ENCODE measurements around the gene NASP.

Gene NASP, protein sequence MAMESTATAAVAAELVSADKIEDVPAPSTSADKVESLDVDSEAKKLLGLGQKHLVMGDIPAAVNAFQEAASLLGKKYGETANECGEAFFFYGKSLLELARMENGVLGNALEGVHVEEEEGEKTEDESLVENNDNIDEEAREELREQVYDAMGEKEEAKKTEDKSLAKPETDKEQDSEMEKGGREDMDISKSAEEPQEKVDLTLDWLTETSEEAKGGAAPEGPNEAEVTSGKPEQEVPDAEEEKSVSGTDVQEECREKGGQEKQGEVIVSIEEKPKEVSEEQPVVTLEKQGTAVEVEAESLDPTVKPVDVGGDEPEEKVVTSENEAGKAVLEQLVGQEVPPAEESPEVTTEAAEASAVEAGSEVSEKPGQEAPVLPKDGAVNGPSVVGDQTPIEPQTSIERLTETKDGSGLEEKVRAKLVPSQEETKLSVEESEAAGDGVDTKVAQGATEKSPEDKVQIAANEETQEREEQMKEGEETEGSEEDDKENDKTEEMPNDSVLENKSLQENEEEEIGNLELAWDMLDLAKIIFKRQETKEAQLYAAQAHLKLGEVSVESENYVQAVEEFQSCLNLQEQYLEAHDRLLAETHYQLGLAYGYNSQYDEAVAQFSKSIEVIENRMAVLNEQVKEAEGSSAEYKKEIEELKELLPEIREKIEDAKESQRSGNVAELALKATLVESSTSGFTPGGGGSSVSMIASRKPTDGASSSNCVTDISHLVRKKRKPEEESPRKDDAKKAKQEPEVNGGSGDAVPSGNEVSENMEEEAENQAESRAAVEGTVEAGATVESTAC

DNA sequence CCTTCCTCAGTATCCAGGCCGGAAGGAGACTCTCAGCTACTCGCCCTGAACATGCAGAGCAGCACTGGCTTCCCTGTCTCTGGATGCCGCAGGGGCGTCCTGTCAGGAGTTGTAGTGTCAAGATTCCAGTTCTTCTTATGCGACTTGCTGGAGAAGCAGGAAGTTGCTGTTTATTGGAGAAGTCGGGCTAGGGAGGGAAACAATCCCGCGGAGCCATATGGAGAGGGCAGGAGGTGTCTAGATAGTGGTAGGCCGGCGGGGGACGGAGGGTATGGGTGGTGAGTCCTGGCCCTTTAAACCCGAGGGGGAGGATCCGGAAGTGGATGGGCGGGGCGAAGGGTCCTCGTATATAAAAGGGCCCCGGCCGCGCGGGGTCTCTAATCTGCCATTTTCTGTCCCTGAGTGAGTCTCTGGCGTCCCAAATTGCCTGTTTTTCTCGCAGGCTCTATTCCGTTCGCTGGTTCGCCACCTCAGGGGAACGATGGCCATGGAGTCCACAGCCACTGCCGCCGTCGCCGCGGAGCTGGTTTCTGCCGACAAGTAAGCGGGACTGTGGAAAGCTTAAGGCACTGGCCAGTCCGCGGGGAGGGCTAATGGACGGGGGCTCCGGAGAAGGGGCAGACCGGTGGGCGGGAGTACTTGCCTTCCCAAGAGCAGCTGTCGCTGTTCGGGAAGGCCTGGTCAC lies at the start of gene NASP:
Gene NASP, plus strand, starts transcription at position 376 of the 685 bp plus-strand sequence. Its CDS starts 106 bp downstream, at position 482.
- DNase-seq (ENCODE audit: low read depth) = peak; percentile 85

DNA sequence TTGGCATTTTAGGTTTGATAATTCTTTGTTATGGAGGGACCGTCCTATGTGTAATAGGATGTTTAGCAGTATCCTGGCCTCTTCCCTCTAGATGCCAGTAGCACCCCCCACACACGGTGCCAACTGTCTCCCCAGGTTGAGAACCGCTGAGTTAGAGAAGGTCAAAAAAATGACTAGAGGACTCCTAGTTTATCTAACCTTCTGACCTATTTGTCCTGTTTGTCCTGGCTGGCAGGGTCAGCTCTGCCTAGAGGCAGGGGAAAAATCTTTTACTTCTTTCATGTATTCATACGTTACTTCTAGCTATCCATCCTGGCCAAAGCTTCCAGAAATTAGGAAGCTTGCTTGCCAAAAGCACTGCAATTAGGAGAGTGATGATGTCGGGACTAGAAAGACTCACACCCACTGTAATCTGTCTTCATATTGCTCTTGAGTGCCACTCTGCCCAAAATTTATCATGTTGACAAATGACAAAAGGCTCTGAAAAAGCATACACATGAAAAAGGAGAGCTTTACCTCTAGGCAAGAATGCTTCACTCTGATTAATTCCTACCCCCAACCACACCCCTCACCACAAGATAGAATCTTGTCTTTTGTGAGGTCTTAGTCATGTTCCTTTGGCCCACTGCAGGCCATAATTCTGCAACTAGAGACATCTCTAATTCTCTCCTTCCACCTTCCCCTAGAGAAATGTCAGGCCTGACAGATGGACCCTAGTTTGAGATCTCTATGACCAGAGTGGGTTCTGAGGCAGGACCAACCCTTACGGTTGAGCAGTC lies 47.7 kb upstream of the NASP start:
- DNase-seq (ENCODE audit: low read depth) = no peak

DNA sequence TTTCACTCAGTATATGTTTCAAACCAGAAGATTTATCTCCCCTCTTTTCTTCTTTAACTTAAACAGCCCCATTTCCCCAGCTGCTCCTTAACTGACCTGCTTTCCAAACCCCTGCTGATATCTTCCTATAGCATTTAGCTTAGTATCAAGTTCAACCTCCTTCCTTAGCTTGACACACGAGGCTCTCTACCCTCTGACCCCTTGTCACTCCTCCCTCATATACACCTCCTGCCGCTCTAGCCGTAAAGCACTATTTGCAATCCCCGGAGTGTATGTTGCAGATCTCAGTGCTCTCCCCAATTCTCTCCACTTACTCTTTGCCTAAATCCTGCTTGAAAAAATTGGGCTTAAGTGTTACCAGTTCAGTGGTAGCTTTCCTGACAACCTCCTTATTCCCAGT lies 47.0 kb upstream of the NASP start:
- no peak for DNase-seq (ENCODE audit: low read depth)

DNA sequence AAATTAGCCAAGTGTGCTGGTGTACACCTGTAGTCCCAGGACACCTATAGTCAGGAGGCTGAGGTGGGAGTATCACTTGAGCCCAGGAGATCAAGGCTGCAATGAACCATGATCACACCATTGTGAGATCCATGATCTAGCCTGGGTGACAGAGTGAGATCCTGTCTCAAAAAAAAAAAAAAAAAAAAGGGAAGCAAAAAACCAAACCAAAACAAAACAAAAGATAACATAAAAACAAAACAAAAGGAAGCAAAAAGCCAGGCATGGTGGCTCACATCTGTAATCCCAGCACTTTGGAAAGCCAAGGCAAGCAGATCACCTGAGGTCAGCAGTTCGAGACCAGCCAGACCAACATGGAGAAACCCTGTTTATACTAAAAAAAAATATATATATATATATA lies 42.6 kb upstream of the NASP start:
- DNase-seq (ENCODE audit: low read depth) = no peak

DNA sequence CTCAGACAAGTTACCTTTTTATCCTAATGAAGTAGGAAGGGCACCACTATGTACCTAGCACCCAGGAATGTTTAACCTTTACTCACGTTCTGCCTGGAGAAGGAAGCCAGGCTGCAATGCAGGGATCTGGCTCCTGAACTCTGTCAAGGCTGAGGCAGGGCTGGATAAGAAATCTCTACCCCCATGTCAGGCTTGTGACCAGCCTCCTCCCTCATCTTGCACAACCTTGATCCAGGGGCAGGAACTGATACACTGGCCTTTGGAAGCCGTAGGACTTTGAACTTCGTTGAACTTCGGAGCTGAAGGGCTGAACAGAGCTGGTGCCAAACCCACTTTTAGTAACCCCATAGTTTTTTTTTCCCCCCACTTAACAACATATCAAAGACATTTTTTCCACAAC lies 41.2 kb upstream of the NASP start:
- DNase-seq (ENCODE audit: low read depth) = no peak

DNA sequence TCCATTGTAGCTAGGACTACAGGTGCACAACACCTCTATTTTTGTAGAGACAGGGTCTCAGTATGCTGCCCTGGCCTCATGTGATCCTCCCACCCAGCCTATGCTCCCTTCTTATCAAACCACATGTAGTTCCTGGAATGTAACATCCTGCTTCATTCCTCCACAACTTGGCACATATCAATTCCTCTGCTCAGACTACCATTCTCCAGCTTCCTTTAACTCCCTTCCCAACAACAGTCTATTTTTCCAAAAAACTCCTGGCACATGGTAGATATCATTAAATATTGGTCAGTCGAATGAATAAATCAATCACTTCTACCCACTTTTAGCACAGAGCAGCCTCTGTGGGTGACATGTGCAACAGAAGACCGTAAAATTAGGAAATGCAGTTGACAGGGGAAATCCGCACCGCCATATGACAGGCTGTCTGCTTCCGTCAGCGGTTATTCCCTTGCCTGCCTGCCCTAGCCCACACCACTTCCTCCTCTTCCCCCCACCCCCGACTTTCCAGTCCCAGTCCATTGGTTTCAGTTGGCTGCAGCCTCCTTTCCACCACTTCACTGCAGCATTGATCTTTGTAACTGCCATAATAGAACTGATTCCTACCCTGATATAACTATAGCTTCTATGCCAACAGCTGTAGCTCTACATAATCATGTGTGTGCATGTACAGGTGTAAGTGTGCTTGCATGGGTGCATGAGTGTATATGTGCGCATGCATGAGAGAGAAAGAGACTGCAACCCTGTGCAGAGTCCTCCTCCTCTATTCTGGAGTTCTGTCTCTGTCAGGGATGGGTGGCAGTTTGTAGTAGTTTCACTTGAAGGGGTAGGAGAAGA lies 40.0 kb upstream of the NASP start:
- no peak for DNase-seq (ENCODE audit: low read depth)

DNA sequence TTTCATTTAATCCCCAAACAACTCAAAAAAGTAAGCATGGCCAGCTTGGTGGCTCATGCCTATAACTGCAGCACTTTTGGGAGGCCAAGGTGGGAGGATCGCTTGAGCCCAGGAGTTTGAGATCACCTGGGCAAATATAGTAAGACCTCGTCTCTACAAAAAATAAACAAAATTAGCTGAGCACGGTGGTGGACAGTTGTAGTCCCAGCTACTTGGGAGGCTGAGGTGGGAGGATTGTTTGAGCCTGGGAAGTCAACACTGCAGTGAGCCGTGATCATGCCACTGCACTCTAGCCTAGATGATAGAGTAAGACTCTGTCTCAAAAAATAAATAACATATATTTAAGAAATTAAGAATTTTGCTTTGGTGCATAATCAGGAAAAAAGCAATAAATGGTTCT lies 39.3 kb upstream of the NASP start:
- DNase-seq (ENCODE audit: low read depth) = no peak

DNA sequence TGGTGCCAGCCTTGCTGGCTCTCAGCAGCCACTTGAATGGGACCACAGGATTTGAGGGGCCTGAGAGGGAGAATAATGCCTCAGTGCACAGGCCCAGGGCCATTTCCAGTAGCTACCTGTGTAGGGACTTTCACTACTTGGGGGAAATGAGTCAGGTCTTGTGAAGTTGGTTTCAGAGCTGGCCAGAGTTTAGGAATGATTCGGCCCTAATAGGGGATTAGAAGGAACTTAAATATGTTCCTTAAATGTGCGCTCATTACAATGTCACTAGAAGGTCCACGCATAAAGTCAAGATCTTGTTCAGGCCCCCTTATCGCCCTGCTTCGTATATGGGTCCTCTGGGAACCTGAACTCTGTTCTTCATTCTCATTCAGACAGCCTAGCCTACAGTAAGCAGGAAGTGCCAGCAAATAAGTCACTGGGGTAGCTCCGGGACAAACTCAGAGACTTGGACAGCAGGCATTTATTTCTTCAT lies 38.8 kb upstream of the NASP start:
- no peak for DNase-seq (ENCODE audit: low read depth)

DNA sequence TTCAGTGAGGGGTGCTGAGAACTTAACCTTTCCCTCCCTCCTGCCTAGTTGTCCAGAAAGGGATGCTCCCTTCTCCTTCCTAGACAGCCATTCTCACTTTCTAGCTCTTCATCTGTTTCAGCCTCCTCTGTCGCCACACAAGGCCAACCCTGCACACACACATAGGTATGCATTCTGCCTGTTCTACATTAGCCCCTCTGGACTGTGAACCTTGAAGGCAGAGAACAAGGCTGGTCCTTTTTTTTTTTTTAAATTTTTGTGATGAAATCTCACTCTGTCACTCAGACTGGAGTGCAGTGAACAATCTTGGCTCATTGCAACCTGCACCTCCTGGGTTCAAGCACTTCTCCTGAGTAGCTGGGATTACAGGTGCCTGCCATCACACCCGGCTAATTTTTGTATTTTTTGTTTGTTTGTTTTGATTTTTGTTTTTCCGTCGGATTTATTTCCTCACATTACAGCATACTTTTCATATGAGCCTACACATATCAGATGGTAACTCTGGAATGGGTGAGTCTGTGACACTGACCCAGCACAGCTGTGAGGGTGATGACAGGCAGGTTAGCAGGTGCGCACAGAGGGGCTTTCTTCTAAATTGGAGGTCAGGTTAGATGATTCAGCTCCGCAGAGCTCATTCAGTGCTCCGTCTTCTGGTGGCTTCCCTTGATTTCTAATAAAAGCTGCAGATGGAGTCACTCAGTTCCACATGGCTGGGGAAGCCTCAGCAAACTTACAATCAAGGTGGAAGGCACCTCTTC lies 38.1 kb upstream of the NASP start:
- DNase-seq (ENCODE audit: low read depth) = no peak

DNA sequence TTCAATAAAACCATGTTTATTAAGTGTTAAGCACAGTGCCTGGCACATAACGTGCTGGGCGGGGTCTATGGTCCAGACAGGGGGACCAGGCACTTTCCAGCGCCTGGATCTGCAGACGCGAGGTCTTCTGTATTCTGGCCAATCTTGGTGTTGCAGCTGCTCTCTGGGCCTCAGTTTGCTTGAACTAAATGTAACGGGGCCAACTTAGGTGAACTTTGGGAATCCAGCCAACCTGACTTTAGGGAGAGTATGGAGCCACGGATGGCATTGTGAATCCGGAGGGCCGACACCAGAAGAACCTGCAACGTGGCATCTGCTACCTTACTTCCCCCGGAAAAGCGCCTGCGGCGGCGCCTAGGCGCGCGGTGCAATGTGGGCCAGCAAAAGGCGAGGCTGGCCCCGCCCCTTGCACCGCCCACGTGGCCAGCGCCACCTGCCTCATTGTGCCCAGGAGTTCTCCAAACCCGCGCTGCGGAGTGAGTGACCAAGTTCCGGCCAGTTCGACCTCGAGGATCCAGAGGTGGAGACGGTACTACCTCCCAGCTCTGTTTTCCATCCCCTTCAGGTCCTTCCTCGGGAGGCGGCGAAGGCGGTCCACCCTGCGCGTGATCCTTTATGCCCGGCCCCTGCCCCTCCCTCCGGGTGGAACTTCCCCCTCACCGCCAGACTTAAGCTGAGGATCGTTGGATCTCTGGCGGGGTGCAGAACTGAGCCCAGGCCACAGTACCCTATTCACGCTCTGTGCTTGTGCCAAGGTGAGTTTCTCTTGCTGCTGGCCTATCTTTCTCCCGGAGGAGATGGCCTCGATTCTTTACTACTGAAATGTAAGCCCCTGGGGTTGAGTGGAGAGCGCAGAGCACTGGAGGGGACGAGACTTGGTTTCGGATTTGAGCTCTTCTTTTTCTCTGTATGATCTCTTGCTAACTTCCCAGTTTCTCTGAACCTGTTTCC lies 33.2 kb upstream of the NASP start, which contains the start of gene AKR1A1:
Gene AKR1A1, plus strand, starts transcription at position 426 of the 951 bp plus-strand sequence. CDS start 10,969 bp downstream, outside the sequence.
- peak; percentile 89 for DNase-seq (ENCODE audit: low read depth)

DNA sequence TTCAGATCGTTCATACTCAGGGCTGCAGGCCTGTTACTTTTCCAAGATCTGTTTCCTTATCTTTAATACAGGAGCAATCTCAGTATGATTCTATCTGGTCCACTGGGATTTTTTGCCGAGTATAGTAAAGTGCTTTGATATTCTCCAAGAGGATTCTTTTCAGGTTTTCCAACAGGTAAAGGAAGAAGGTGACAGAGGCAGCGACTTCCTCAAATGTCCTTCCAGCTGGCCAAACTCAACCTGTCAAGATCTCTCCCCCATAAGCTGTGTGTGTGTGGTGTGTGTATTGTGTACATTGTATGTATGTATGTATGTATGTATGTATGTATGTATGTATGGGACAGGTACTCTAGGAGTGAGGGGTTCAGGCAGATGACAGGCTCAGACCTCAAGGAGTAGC lies 32.2 kb upstream of the NASP start:
- DNase-seq (ENCODE audit: low read depth) = no peak

DNA sequence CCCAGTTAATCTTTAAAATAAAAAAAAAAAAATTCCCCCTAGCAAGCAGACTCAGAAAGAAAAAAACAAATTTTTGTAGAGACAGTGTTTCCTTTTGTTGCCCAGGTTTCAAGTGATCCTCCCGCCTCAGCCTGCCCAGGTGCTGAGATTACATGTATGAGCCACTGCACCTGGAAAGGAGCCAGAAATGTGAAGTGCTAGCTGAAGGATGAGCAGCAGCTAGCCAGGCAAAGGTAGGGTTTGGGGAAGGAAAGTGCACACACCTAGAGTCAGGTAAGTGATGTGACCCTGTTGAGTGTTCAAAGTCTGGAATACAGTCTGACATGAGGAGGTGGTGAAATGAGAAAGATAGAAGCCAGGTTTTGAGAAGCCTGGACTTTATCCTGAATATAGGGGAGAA lies 31.5 kb upstream of the NASP start:
- DNase-seq (ENCODE audit: low read depth) = no peak

DNA sequence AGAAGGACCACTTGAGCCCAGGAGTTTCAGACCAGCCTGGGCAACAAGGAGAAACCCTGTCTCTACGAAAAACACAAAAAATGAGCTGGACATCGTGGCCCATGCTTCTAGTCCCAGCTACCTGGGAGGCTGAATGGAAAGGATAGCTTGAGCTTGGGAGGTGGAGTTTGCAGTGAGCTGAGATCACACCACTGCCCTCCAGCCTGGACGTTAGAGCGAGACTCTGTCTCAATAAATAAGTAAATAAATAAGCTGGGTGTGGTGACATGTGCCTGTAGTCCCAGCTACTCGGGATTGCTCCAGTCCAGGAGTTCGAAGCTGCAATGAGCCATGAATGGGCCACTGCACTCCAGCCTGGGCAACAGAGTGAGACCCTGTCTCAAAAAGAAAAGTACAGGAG lies 29.6 kb upstream of the NASP start:
- DNase-seq (ENCODE audit: low read depth) = no peak

DNA sequence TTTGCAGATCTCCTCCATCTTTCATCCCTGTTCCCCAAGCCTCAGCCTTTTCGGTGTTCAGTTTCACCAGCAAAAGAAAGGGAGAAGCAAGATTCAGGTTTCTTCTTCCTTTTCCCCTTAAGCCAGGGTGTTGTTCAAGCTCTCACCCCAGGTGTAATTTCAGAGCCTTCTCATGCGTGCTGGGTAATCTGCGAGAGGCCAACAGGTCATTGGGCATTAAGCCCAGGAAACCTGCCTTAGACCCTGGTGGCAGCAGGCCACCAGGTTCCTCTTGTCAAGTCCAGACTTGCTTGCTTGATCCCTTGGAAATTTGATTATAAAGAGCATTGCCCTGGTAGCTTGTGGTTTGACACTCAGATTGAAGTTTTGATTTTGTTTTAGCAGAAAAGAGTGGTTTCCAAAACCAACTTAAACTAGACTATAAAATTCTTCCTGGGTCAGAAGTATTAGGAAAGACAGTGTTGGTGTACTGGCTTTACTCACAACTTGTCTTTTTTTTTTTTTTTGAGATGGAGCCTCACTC lies 26.4 kb upstream of the NASP start:
- DNase-seq (ENCODE audit: low read depth) = no peak

DNA sequence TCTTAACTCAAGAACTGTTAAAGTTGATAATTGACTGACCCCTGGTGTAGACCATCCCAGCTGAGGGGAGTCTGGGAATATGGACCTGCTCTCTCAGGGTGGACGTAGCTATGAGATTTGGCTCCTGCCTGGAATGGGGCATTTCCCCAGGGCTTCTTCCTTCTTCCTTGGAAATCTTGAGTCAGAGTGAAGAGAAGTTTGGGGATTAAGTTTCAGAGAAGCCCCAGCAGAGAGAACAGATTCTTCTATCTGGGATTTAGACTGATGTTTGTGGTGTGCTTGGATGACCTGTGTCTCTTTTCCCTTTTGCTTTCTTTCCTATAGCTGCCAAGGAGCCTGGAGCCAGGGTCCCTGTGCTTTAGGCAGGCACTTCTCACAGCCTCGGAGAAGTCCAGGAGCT lies 20.0 kb upstream of the NASP start:
- no peak for DNase-seq (ENCODE audit: low read depth)

DNA sequence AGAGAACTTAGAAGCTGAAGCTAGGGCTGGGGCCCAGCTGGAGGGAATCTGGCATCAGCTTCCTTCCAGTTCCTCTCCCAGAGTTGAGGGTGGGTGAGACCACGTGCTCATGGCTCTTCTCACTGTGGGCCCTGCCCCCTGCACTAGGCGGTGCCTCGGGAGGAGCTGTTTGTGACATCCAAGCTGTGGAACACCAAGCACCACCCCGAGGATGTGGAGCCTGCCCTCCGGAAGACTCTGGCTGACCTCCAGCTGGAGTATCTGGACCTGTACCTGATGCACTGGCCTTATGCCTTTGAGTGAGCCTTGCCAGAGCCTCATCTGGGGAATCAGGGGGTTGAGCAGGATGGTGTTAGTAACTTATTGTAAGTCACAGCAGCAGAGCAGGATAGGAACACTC lies 17.1 kb upstream of the NASP start:
- DNase-seq (ENCODE audit: low read depth) = no peak

DNA sequence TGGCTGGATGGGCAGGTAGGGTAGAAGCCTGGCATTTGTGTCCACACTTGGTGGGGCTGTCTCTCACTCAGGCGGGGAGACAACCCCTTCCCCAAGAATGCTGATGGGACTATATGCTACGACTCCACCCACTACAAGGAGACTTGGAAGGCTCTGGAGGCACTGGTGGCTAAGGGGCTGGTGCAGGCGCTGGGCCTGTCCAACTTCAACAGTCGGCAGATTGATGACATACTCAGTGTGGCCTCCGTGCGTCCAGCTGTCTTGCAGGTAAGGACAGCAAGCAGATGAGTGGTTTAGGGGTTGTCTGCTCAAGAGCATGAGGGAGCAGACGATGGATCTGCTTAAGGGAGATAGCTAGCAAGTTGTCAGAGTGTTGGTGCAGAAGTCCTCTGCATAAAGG lies 15.9 kb upstream of the NASP start:
- no peak for DNase-seq (ENCODE audit: low read depth)

DNA sequence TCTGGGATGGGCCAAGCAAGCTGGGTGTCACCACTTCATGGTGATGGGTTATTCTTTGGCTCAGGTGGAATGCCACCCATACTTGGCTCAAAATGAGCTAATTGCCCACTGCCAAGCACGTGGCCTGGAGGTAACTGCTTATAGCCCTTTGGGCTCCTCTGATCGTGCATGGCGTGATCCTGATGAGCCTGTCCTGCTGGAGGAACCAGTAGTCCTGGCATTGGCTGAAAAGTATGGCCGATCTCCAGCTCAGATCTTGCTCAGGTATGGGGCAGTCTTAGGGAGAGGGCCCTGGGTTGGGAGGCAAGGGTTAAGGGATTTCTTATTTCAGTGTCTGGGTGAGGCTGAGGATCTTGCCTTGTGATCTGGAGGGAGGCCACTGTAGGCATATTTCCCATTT lies 15.4 kb upstream of the NASP start:
- DNase-seq (ENCODE audit: low read depth) = no peak

DNA sequence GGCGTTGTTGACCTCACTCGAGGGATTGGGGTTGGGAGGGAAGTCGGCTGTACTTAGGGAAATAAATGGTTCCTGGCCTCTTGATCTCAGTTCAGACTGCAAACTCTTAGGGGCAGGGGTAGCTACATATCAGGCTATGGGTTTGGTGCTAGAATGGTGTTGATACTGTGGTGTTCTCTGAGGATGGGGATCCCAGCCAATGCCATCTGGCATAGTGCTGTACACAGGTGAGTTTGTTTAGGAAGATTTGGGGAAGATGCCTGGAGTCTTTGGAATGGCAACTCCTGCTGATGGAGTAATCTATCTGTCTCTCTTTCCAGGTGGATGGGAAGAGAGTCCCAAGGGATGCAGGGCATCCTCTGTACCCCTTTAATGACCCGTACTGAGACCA lies 14.3 kb upstream of the NASP start:
- DNase-seq (ENCODE audit: low read depth) = no peak

Data from ELR (cell line).